Measurements from ENCODE around the gene PLD1.

GRCh38 chr3:171640520-171641412, 169.5 kb downstream of the PLD1 start:
- TF ChIP-seq POLR2A (IDR thresholded peaks at IDR 0.05) (no peak), CTCF (IDR thresholded peaks at IDR 0.05) (no peak)

All from right lobe of liver (tissue), 4 donors.